Gastrocnemius medialis (tissue), 4 donors: ENCODE results near the gene SLAMF9. TPM values are rescaled to one million over a fixed set of nuclear protein-coding genes. Genes with fewer than 3 reads are reported as not detected.

Experiments used
- ATAC-seq, 2 donors: fragments of 150-250 bp; one replicate each; pipeline ENCODE4 v1.9.1; 2016
- DNase-seq, 2 donors: peaks; one replicate each; pipeline ENCODE4 v3.0.0-alpha.2; 2019
- H3K27ac ChIP-seq, 4 donors: fragments of 200-600 bp; sonication (generic); 1 replicate in 1 of 4; 2 replicates in 3 of 4; pipeline ENCODE4 v1.5.1; 2016 to 2018; ENCODE audit warnings: mild to moderate bottlenecking in 2 of 4, moderate library complexity in 1 of 4
- H3K27me3 ChIP-seq, 3 donors: fragments of 200-600 bp; sonication (generic) in 2 of 3; 1 replicate in 1 of 3; 2 replicates in 2 of 3; pipeline versions ENCODE4 v1.5.1 to v1.6.0; 2016 to 2019; ENCODE audit warnings: mild to moderate bottlenecking in 1 of 3, moderate library complexity in 1 of 3
- H3K36me3 ChIP-seq, 2 donors: fragments of 200-600 bp; sonication (generic) in 1 of 2; one replicate each; pipeline ENCODE4 v1.5.1; 2017 to 2018
- H3K4me1 ChIP-seq, 2 donors: fragments of 200-600 bp; sonication (generic) in 1 of 2; one replicate each; pipeline ENCODE4 v1.5.1; 2016 to 2017; ENCODE audit warnings: mild to moderate bottlenecking in 2 of 2
- H3K4me3 ChIP-seq, 4 donors: fragments of 200-600 bp; sonication (generic) in 3 of 4; 1 replicate in 1 of 4; 2 replicates in 3 of 4; pipeline ENCODE4 v1.5.1; 2016 to 2019; ENCODE audit warnings: mild to moderate bottlenecking in 2 of 4
- H3K9me3 ChIP-seq, 3 donors: fragments of 200-600 bp; sonication (generic) in 2 of 3; 1 replicate in 1 of 3; 2 replicates in 2 of 3; pipeline ENCODE4 v1.5.1; 2016 to 2019
- POLR2A ChIP-seq, 2 donors: fragments of 450-650 bp; IDR thresholded peaks; one replicate each; pipeline ENCODE4 v1.6.1; 2017; ENCODE audit warnings: antibody characterized with exemption in 2 of 2, mild to moderate bottlenecking in 2 of 2, moderate library complexity in 2 of 2
- in situ Hi-C, 4 donors: fragments of 200-750 bp; cut with MboI; loops; one replicate each; pipeline versions ENCODE4 v1.15.0 to v1.8.0; 2017; ENCODE audit warnings: low sequenced_read_pairs in 4 of 4
- intact Hi-C: fragments of 100-400 bp; cut with DNase I; formaldehyde crosslinking; loops from one replicate; pipeline ENCODE4 v1.15.1; 2023; ENCODE audit warnings: low total_unique reads
- total RNA-seq, 4 donors: library from RNA; depleted of rRNA; stranded (reverse); fragments of >200 nt; gene quantifications; one replicate each; pipeline versions ENCODE4 v1.1.0 to v1.2.3, GENCODE V29; 2016
- TF ChIP-seq, protein P1 (sequence below), 5 experiments: fragments of 450-650 bp in 3 of 5; fragments of 200-600 bp in 2 of 5; sonication (generic) in 2 of 5; IDR thresholded peaks in 4 of 5; conservative IDR thresholded peaks in 1 of 5; 1 replicate in 4 of 5; 2 replicates in 1 of 5; pipeline ENCODE4 v1.5.1; 2016 to 2019; ENCODE audit warnings: antibody characterized with exemption in 5 of 5, mild to moderate bottlenecking in 3 of 5, moderate library complexity in 3 of 5

Gene SLAMF9
- total RNA-seq, 4 donors from 2014 or later: not detected

DNA sequence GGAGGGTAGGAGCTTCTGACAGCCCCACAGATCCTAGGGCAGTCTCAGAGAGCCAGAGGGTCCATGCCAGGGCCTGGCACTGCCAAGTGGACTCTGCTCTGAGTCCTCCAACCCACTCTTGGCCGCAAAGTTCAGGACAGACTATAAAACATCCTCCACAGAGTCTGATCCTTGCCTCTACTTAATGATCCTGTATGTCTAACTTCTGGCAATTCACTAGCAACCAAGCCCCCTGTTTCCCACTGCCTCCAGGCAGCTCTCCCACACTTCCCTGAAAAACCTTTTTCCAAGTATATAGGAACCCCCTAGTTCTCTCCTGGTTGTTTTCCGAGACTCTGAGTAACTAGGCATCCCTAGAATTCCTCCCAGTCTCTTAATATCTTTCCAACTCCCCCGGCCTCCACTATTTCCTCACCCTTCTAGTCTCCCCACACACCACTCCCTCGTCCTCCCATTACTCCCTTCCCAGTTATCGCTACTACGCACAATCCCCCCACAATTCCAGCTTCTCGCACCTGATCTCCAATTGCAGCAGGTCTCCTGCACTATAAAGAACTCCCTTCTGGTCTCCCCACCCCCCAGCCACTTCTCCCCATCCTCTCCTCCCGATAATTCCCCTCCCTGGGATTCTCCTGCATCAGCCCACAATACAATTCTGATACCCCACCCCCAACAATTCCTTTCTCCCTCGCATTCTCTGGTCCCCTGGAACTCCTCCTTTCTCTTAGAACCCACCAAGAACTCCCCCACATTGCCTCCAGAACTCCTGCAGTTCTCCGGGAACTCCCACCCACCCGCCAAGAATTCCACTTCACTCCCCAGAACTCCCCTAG lies 9.2 kb downstream of the SLAMF9 start:
- in situ Hi-C loops: loop anchor here in 1 of 4 donors (10.0 kb wide), 1 partner anchor 60 kb away; no protein-coding TSS in a partner anchor
- Histone ChIP-seq H3K27me3 (peaks cover 24 to 27% (median 24%) of the 10 kb centered on the region in 3 donors), H3K27ac (no peak overlapping the region), H3K9me3 (no peaks in the 10 kb centered on the region), H3K4me3 (peak overlapping the region; percentile 45 to 62 (median 50)), H3K36me3 (no peaks in the 10 kb centered on the region), H3K4me1 (peaks cover 0 to 15% of the 10 kb centered on the region in 2 donors)
- TF ChIP-seq, protein P1, sequence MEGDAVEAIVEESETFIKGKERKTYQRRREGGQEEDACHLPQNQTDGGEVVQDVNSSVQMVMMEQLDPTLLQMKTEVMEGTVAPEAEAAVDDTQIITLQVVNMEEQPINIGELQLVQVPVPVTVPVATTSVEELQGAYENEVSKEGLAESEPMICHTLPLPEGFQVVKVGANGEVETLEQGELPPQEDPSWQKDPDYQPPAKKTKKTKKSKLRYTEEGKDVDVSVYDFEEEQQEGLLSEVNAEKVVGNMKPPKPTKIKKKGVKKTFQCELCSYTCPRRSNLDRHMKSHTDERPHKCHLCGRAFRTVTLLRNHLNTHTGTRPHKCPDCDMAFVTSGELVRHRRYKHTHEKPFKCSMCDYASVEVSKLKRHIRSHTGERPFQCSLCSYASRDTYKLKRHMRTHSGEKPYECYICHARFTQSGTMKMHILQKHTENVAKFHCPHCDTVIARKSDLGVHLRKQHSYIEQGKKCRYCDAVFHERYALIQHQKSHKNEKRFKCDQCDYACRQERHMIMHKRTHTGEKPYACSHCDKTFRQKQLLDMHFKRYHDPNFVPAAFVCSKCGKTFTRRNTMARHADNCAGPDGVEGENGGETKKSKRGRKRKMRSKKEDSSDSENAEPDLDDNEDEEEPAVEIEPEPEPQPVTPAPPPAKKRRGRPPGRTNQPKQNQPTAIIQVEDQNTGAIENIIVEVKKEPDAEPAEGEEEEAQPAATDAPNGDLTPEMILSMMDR (IDR thresholded peaks at IDR 0.05 in 4 of 5, conservative IDR thresholded peaks at IDR 0.05 in 1 of 5): no peak
- TF ChIP-seq POLR2A (IDR thresholded peaks at IDR 0.05): no peak
- no peak for ATAC-seq
- no peak for DNase-seq
- intact Hi-C loops: loop anchor here (5.0 kb wide), 1 partner anchor 148 kb away; no protein-coding TSS in a partner anchor

DNA sequence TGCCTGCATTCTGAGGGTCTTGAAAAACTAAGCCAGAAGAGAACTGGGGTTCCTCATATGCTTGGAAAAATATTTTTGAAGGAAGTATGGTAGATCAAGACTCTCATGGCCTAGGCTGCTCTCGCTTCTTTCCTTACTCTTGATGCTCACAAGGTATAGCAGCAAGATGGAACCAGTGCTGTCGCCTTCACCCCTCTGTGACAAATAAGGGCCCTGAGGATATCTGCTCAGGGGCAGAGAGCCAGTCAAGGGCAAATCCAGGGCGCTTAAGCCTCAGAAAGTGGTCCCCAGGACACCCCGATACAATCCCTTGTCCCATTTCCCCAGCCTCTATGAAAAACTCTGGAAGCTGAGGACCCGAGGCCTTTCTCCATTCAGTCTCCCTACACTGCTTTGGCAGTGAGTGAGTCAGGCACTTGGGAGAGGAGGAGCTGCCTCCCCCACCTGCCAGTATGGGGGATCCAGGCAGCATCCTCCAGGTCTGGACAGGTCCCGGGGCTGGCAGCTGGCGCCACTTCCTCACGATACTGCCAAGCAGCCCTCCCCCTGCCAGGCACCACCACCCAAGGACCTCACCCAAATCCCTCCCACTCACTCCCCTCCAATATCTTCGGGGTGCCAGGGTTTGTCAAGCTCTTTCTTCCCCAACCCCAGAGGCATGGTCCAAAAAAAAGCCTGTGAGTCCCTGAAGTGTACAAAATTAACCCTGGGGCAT lies 10.0 kb downstream of the SLAMF9 start:
- in situ Hi-C loops (loop anchor here in 1 of 4 donors (10.0 kb wide), 1 partner anchor 61 kb away; no protein-coding TSS in a partner anchor), intact Hi-C loops (no loop called here)
- peaks cover 0 to 15% of the 10 kb centered on the region in 2 donors for H3K4me1 ChIP-seq
- no peaks in the 10 kb centered on the region for H3K36me3 ChIP-seq
- DNase-seq (no peak), ATAC-seq (no peak)
- peaks cover 24 to 27% (median 24%) of the 10 kb centered on the region in 3 donors for H3K27me3 ChIP-seq
- TF ChIP-seq, protein P1 (IDR thresholded peaks at IDR 0.05 in 4 of 5, conservative IDR thresholded peaks at IDR 0.05 in 1 of 5): no peak
- TF ChIP-seq POLR2A (IDR thresholded peaks at IDR 0.05): no peak
- H3K27ac ChIP-seq: no peak overlapping the region
- no peak overlapping the region for H3K4me3 ChIP-seq
- no peaks in the 10 kb centered on the region for H3K9me3 ChIP-seq

DNA sequence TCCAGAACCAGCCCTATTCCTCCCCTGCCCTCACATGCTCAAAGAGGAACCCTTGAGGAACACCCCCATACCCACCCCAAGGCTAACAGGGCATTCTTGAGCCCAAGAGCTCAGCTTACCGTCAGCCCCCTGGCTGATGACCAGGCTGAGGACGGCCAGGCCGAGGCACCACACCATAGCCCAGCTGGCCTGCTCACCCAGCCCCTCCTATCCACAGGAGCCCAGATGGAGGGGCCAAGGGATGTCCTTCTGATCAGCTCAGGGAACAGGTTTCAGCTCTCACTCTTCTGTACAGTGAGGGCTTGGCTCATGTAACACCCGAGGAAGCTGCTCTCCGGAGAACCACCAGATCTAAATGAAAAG lies 10.8 kb downstream of the SLAMF9 start:
- no peak overlapping the region for H3K4me3 ChIP-seq
- in situ Hi-C loops: loop anchor here in 1 of 4 donors (10.0 kb wide), 1 partner anchor 62 kb away; no protein-coding TSS in a partner anchor
- TF ChIP-seq POLR2A (IDR thresholded peaks at IDR 0.05): no peak
- TF ChIP-seq, protein P1 (IDR thresholded peaks at IDR 0.05 in 4 of 5, conservative IDR thresholded peaks at IDR 0.05 in 1 of 5): no peak
- H3K27me3 ChIP-seq: peaks cover 24 to 27% (median 24%) of the 10 kb centered on the region in 3 donors
- H3K27ac ChIP-seq: no peak overlapping the region
- no peaks in the 10 kb centered on the region for H3K9me3 ChIP-seq
- H3K36me3 ChIP-seq: no peaks in the 10 kb centered on the region
- DNase-seq (no peak), ATAC-seq (no peak)
- intact Hi-C loops: no loop called here
- peaks cover 0 to 15% of the 10 kb centered on the region in 2 donors for H3K4me1 ChIP-seq

DNA sequence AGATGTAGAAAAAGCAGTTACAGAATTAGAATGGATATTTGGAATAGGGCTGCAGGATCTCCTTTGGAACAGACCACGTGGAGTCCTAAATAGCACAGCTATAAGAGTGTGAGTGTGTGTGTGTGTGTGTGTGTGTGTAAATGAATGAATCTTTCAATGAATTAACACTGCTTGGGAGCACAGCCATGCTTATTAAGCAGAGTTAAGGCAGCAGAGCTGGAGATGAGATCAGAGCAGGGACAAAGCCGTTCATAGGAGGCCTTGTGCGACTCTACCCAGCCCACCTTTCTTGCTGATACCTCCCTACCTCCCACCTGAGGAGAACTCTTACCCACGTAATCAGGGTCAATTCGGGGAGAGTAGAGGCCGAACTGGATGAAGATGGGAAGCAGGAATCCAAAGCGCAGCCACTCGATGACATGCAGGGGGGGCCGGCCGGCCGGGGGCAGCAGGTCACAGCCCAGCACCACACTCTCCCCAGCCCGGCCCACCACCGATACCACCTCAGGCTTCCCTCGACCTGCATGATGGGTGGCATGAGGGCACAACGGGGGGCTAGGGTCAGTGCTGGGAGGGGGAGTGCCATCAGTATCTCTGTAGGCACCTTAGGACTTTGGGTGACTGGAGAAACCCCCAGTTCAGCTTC lies 11.3 kb downstream of the SLAMF9 start:
- Histone ChIP-seq H3K27me3 (peaks cover 24 to 27% (median 24%) of the 10 kb centered on the region in 3 donors), H3K36me3 (no peaks in the 10 kb centered on the region), H3K4me3 (no peak overlapping the region), H3K4me1 (peaks cover 0 to 15% of the 10 kb centered on the region in 2 donors), H3K9me3 (no peaks in the 10 kb centered on the region), H3K27ac (no peak overlapping the region)
- ATAC-seq (no peak), DNase-seq (no peak)
- in situ Hi-C loops (loop anchor here in 1 of 4 donors (10.0 kb wide), 1 partner anchor 62 kb away; no protein-coding TSS in a partner anchor), intact Hi-C loops (no loop called here)
- TF ChIP-seq, protein P1 (IDR thresholded peaks at IDR 0.05 in 4 of 5, conservative IDR thresholded peaks at IDR 0.05 in 1 of 5): no peak
- TF ChIP-seq POLR2A (IDR thresholded peaks at IDR 0.05): no peak
